Stimulated activated CD4-positive, alpha-beta T cell treated with anti-CD3 and anti-CD28 coated beads, Interleukin-15, amount 100 ng/mL, for 24 hours (primary cell): Measurements from ENCODE around the gene VCL.
A peak's percentile ranks its signal among the peaks of the same experiment; 100 is the strongest.

Experiments used
- DNase-seq: peaks from one replicate; pipeline ENCODE4 v3.0.0-alpha.2; 2020

VCL gene

GRCh38 chr10:74079028-74079935, 81.4 kb downstream of the VCL start:
- DNase-seq: no peak

- no peak for DNase-seq
Measured at GRCh38 chr10:74079936-74080590, 82.1 kb downstream of the VCL start.

- DNase-seq: peak; percentile 52
Measured at GRCh38 chr10:74081192-74081803, 83.4 kb downstream of the VCL start.

- no peak for DNase-seq
Measured at GRCh38 chr10:74081941-74082718, 84.2 kb downstream of the VCL start.

- DNase-seq: no peak
Measured at GRCh38 chr10:74083304-74083703, 85.4 kb downstream of the VCL start.

GRCh38 chr10:74084955-74085354, 87.0 kb downstream of the VCL start:
- DNase-seq: no peak

- no peak for DNase-seq
Measured at GRCh38 chr10:74086317-74086716, 88.4 kb downstream of the VCL start.

- DNase-seq: no peak
Measured at GRCh38 chr10:74088722-74089121, 90.8 kb downstream of the VCL start.

- DNase-seq: no peak
Measured at GRCh38 chr10:74092372-74092771, 94.5 kb downstream of the VCL start.

GRCh38 chr10:74093530-74094164, 95.7 kb downstream of the VCL start:
- no peak for DNase-seq

- DNase-seq: no peak
Measured at GRCh38 chr10:74094231-74094630, 96.3 kb downstream of the VCL start.

- DNase-seq: no peak
Measured at GRCh38 chr10:74096777-74097176, 98.9 kb downstream of the VCL start.

GRCh38 chr10:74097776-74098175, 99.9 kb downstream of the VCL start:
- no peak for DNase-seq

GRCh38 chr10:74099420-74099819, 101.5 kb downstream of the VCL start:
- DNase-seq: no peak

- no peak for DNase-seq
Measured at GRCh38 chr10:74099836-74100235, 101.9 kb downstream of the VCL start.

- DNase-seq: no peak
Measured at GRCh38 chr10:74103560-74104258, 105.8 kb downstream of the VCL start.

- no peak for DNase-seq
Measured at GRCh38 chr10:74104480-74104879, 106.6 kb downstream of the VCL start.

GRCh38 chr10:74104996-74105395, 107.1 kb downstream of the VCL start:
- DNase-seq: no peak

GRCh38 chr10:74107391-74107790, 109.5 kb downstream of the VCL start:
- no peak for DNase-seq

- DNase-seq: no peak
Measured at GRCh38 chr10:74109452-74109851, 111.5 kb downstream of the VCL start.

- no peak for DNase-seq
Measured at GRCh38 chr10:74110120-74110519, 112.2 kb downstream of the VCL start.

- no peak for DNase-seq
Measured at GRCh38 chr10:74111799-74112198, 113.9 kb downstream of the VCL start.
